HCT116 (cell line): Measurements from ENCODE around the gene S100P.

Experiments
- CTCF ChIP-seq, 3 experiments: fragments of 200-600 bp in 1 of 3; sonication (generic) in 1 of 3; IDR thresholded peaks in 2 of 3; conservative IDR thresholded peaks in 1 of 3; 2 replicates each; pipeline ENCODE4 v1.5.1; 2012 to 2017; ENCODE audit warnings: low read depth in 2 of 3, low read length in 2 of 3, antibody characterized with exemption in 1 of 3, borderline replicate concordance in 1 of 3, control low read depth in 1 of 3, mild to moderate bottlenecking in 1 of 3, mixed read lengths in 1 of 3, mixed run types in 1 of 3, moderate library complexity in 1 of 3; ENCODE audit not compliant: insufficient read depth in 1 of 3
- EZH2 ChIP-seq: fragments of 200-600 bp; sonication (generic); IDR thresholded peaks from 2 replicates; pipeline ENCODE4 v1.6.1; 2017; ENCODE audit warnings: antibody characterized with exemption, mixed run types
- EZH2phosphoT487 ChIP-seq: fragments of 200-600 bp; IDR thresholded peaks from 2 replicates; pipeline ENCODE4 v1.6.1; 2018; ENCODE audit warnings: antibody characterized with exemption, borderline replicate concordance
- RAD21 ChIP-seq: IDR thresholded peaks from 2 replicates; pipeline ENCODE4 v1.6.1; 2012; ENCODE audit warnings: low read depth, mild to moderate bottlenecking
- SRF ChIP-seq: IDR thresholded peaks from 2 replicates; pipeline ENCODE4 v1.6.1; 2012; ENCODE audit warnings: low read depth
- YY1 ChIP-seq: IDR thresholded peaks from 2 replicates; pipeline ENCODE4 v1.6.1; 2011; ENCODE audit warnings: low read length, low read depth, moderate library complexity, mild to moderate bottlenecking; ENCODE audit not compliant: insufficient replicate concordance; ENCODE audit errors: extremely low read depth
- ZBTB33 ChIP-seq: IDR thresholded peaks from 2 replicates; pipeline ENCODE4 v1.6.1; 2011; ENCODE audit warnings: mild to moderate bottlenecking, low read length, moderate library complexity; ENCODE audit not compliant: insufficient replicate concordance; ENCODE audit errors: extremely low read depth

- TF ChIP-seq CTCF (IDR thresholded peaks at IDR 0.05 in 2 of 3, conservative IDR thresholded peaks at IDR 0.05 in 1 of 3; ENCODE audit: borderline replicate concordance in 1 of 3, insufficient read depth in 1 of 3, low read depth in 2 of 3, low read length in 2 of 3): no peak
- no peak for TF ChIP-seq SRF
- no peak for TF ChIP-seq ZBTB33
- no peak for TF ChIP-seq EZH2
- TF ChIP-seq EZH2phosphoT487: no peak
- no peak for TF ChIP-seq RAD21
- TF ChIP-seq YY1: no peak
These were observed 9.1 kb downstream of the S100P start for GRCh38 chr4:6702761-6703160.
